Fibroblast of villous mesenchyme (primary cell): ENCODE data around the gene UVSSA. TPM values are rescaled to one million over a fixed set of nuclear protein-coding genes. Genes with fewer than 3 reads are reported as not detected.

Experiments used
- DNase-seq: peaks from one replicate; pipeline ENCODE4 v3.0.0-alpha.2; 2010; ENCODE audit warnings: low read depth
- H3K4me3 ChIP-seq: 2 replicates; pipeline ENCODE4 v1.5.1; 2011; ENCODE audit warnings: low read depth, mild to moderate bottlenecking, low read length
- total RNA-seq: library from RNA; depleted of rRNA; stranded (reverse); fragments of >200 nt; gene quantifications from 2 replicates; pipeline ENCODE4 v1.2.3, GENCODE V29; 2012
- TF ChIP-seq, protein P1 (sequence below): IDR thresholded peaks from 2 replicates; pipeline ENCODE4 v1.5.1; 2012; ENCODE audit warnings: low read depth, mild to moderate bottlenecking, low read length; ENCODE audit not compliant: insufficient read depth

The UVSSA gene
- total RNA-seq, 1 donor = 10.8 TPM

DNA sequence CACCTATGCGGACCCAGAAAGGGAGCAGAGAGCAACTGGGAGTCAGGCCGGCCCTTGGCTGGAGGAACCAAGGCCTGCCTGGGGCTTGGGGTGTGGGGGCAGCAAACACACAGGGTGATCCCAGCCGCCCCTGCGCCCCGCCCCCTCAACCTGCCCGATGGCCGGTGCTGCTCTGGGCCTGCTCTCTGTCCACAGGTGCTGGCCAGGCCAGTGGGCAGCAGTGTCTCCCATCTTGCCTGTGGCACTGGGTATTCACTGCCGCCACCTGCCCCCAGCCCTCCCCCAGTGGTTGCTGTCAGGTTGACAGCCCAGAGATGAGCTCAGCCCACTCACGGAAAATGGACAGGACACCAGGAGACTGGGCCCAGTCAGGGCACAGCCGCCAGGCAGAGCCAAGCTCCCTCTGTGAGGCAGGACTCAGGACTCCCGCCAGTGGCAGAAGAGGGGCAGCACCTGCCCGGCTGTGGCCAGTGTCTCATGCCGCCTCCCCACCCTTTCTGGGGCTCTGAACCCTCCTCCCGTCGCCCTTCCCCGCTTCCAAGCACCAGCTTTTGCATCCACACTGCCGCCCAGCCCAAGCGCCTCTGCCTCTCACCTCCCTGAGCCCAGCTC is 54.5 kb downstream of the UVSSA start:
- DNase-seq = no peak
- TF ChIP-seq, protein P1, sequence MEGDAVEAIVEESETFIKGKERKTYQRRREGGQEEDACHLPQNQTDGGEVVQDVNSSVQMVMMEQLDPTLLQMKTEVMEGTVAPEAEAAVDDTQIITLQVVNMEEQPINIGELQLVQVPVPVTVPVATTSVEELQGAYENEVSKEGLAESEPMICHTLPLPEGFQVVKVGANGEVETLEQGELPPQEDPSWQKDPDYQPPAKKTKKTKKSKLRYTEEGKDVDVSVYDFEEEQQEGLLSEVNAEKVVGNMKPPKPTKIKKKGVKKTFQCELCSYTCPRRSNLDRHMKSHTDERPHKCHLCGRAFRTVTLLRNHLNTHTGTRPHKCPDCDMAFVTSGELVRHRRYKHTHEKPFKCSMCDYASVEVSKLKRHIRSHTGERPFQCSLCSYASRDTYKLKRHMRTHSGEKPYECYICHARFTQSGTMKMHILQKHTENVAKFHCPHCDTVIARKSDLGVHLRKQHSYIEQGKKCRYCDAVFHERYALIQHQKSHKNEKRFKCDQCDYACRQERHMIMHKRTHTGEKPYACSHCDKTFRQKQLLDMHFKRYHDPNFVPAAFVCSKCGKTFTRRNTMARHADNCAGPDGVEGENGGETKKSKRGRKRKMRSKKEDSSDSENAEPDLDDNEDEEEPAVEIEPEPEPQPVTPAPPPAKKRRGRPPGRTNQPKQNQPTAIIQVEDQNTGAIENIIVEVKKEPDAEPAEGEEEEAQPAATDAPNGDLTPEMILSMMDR = no peak
- H3K4me3 ChIP-seq = no peak overlapping the region

DNA sequence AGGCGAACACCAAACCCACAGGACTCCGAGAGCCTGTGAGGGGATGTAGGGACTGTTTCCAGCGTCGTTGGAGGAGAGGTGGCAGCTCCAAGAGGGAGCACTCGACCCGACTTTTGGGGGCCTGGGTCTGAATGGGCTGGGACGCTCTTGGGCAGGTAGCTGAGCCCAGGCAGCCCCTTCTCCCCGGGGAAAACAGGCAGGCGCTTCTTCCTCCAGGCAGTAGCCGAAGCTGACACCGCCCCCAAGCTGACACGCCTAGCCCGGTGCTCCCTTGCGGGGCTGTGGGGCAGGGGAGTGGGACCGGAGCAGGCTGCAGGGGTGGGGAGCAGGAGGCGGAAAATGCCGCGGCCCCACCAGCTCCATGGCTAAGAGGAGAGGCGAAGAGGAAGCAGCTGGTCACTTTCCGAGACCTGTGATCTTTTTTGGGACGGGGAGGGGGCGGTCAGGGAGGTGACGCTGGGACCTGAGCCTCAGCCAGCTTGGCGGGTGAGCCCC is 55.1 kb downstream of the UVSSA start:
- TF ChIP-seq, protein P1 = no peak
- DNase-seq = no peak
- no peak overlapping the region for H3K4me3 ChIP-seq

DNA sequence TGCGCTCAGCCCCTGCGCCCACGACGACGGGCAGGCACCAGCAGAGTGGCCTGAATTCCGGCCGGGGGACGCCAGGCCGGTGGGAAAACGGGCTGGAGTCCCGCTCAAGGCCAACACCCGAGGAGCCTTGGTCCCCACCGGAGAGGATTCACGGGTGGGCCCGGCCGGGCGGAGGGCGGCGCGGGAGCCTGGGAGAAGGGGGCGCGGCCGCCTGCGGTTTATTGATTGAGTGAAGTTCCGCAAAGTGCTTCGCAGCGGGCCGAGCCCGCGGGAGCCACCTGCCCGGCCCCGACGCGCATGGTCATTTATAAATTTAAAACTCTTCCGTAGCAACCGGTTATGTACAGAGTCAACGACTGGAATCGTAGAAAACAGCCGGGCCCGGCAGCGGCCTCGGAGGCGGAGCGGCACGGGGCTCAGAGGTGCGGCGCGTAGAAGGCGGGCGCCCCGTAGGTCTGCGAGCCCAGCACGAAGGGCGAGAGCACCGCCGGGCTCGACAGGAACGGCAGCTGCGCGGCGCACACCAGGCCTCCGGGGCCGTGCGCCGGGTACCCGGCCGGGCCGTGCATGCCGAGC is 55.6 kb downstream of the UVSSA start:
- DNase-seq = no peak
- TF ChIP-seq, protein P1 = no peak
- no peak overlapping the region for H3K4me3 ChIP-seq

DNA sequence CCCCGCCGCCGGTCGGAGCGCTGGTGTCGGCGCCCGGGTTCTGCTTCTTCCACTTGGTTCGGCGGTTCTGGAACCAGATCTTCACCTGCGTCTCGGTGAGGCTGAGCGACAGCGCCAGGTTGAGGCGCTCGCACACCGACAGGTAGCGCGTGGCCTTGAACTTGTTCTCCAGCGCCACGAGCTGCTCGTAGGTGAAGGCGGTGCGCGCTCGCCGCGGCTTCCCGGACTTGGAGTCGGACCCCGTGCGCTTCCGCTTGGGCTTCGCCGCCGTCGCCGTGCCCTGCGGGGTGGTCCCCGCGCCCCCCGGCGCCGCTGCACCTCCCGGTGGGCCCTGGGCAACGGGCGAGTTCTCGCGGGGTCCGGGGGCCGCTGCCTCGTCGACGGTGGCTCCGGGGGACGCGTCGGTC is 56.2 kb downstream of the UVSSA start:
- TF ChIP-seq, protein P1 = no peak

DNA sequence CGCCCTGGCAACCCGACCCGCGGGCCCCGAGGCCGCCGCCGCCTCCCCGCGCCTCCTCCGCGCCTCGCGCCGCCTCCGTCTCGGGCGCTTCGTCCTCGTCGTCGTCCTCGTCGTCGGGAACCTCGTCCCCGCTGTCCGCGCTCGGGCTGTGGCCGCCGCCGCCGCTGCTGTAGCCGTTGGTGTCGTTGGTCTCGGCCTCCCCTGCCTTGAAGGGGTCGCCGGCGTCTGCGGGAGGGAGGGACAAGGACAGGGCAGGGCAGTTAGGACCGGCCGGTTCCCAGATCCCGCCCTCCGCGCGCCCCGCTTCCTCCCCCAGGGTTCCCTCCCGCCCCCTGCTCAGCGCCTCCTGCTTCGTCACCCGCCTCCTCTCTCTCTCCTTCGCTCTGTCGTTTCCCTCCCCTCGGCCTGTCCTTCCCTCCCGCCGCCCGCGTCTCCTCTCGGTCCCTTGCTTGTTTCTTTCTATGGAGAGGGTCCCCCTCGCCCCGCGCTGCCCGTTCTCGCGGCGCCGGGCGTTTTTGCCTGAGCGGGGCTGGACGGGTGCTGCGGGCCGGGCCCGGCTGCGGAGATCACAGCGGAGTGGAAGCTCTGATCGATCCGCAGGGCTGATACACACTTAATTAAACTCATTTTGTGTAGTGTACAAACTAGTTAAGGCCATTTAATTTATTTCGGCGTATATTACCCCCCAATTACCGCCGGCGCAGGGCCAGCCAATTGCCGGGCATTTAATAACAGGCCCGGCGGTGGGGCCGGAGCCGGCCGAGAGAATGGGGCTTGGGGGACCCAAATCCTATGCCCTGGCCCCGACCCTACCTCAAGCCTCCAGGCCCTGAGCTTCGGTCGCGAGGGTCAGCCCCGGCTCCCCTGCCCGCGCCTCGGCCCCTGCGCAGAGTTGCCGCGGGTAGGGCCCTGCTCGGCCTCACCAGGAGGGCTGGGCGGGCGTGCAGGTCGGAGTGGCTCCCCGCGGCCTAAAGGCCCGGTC is 56.9 kb downstream of the UVSSA start:
- no peak for DNase-seq
- H3K4me3 ChIP-seq = no peak overlapping the region
- TF ChIP-seq, protein P1 = no peak

More for the DNA sequence above, 56.2 kb downstream of the UVSSA start:
- no peak overlapping the region for H3K4me3 ChIP-seq
- no peak for DNase-seq

DNA sequence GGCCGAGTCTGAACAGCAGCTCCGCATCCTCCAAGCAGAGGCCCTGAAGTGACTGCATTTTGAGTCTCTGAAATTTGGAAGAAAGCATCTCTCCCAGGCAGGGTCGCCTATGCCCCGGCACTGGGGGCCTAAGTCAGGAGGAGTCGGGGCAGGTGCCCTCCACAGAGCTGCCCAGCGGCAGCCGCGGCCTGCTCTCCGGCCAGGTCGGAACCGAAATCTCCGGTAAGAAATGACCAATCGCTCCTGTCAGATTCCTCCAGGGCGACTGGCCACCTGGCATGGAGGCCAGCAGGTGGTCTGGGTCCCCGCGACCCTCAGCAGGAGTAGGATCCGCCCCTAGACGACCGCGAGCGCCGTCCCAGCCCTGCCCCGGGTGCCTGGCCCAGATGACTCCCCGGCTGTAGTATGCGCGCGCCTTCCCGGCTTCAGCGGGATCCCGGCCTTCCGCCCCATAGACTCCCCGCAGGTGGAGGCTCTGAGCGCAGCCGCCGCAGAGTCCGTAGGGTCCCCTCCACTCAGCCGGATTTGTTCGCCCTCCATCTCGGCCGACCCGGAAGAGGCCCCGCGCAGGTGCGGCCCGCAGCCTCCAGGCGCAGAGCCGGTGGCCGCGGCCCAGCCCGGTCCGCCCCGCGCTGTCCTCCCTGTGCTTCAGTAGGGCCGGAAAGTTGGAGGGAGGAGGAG is 57.7 kb downstream of the UVSSA start:
- DNase-seq = no peak
- TF ChIP-seq, protein P1 = no peak
- no peak overlapping the region for H3K4me3 ChIP-seq
